CD1c-positive myeloid dendritic cell (primary cell): ENCODE results near the gene MED26.

Experiments used
- DNase-seq: peaks from one replicate; pipeline ENCODE4 v3.0.0-alpha.2; 2016; ENCODE audit errors: extremely low spot score

MED26 gene

DNA sequence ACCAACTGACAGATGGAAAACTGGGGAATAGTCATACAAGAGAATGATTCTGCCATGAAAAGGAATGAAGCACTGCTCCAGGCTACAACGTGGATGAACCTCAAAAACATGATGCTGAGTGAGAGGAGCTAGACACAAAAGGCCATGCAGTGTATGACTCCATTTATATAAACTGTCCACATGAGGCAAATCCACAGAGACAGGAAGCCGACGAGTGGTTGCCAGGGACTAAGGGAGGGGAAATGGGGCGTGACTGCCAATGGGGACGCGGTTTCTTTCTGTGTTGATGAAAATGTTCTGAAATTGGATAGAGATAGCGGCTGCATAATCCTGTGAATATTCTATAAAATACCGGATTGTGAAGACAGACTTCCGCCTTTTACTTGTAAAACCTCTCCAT is 21.7 kb upstream of the MED26 start:
- no peak for DNase-seq

DNA sequence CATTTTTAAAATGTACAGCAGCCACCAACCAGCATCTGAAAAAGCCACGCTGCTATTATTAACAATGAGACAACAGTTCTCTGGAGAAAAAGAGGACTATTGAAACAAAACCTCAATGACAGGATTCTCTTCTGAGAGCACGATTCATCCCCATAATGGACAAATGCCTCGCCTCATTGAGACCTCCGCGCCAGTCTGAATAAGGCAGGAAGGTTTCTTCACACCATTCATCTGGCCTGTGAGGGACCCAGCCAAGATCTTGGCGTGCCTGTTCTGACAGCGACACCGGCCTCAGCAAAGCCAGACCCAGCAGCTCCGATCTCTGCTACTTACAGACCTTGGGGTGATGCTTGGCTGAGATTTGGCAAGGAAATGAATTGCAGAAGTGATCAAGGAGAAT is 17.1 kb upstream of the MED26 start:
- DNase-seq = no peak

DNA sequence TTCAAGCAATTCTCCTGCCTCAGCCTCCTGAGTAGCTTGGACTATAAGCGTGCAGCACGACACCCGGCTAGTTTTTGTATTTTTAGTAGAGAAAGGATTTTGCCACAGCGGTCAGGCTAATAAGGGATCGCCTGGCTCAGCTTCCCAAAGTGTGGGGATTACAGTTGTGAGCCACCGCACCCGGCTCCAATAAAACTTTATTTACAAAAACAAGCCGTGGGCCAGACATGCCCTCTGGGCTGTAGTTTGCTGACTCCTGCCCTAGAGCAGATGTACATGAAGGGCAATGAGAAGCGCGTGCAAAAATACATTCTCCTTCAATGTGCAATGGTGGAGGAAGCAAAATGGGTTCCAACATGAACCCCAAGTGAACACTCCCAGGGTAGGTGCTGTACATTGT is 13.7 kb upstream of the MED26 start:
- DNase-seq = no peak

GRCh38 chr19:16640951-16641350 is 12.9 kb upstream of the MED26 start:
- no peak for DNase-seq

- no peak for DNase-seq
Measured at GRCh38 chr19:16638666-16639065, 10.7 kb upstream of the MED26 start.

DNA sequence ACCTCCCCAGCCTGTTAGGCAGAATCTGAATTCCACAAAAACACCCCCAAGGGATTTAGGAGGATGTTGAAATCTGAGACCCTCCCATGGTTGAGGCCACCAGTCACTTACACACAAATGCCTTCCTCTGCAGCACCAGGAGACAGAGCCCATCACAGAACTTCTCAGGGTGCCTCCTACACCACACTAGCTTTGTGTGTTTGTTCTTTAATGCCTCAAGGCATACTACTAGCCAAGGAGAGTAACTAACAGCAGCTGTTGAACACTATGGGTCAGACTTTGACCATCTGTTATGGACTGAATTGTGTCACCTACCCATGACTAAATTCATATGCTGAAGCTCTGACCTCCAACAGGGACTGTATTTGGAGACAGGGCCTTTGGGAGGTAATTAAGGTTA is 9.5 kb upstream of the MED26 start:
- DNase-seq = no peak

- no peak for DNase-seq
Measured at GRCh38 chr19:16631465-16631864, 3.5 kb upstream of the MED26 start.

DNA sequence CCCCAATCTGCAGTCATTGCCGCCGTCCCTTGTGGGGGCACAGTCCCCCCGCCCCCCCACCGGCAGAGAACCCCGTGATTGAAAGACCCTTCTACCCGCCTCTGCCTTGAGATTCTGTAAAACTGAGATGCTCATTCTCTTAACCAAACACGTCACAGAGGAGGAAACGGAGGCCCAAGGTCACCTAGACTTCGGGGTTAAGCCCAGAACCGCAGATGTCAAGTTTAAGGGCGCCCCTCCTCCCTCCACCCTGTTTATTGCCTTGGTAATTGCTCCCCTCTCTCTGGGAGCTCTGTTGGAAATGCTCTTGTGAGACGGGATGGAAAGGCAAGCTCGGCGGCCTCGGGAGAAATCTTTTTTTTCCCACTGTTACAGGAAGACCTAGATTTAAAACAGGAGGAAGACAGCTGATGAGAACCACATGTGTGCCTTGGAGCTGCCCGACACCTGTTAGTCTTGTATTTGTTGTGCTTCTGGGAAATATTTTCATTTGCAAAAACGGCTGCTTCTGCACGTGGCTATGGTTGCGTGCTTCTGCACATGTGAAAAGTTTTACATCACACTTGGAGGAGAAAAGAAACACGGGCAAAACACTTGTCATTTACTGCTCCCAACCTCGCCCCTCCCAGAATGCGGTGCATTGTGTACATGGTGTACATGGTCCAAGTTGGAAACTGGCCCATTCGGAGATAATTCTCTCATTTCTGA is 1.1 kb upstream of the MED26 start:
- peak; percentile 16 for DNase-seq

- DNase-seq = no peak
Measured at GRCh38 chr19:16627928-16628182, 149 bp downstream of the MED26 start.

DNA sequence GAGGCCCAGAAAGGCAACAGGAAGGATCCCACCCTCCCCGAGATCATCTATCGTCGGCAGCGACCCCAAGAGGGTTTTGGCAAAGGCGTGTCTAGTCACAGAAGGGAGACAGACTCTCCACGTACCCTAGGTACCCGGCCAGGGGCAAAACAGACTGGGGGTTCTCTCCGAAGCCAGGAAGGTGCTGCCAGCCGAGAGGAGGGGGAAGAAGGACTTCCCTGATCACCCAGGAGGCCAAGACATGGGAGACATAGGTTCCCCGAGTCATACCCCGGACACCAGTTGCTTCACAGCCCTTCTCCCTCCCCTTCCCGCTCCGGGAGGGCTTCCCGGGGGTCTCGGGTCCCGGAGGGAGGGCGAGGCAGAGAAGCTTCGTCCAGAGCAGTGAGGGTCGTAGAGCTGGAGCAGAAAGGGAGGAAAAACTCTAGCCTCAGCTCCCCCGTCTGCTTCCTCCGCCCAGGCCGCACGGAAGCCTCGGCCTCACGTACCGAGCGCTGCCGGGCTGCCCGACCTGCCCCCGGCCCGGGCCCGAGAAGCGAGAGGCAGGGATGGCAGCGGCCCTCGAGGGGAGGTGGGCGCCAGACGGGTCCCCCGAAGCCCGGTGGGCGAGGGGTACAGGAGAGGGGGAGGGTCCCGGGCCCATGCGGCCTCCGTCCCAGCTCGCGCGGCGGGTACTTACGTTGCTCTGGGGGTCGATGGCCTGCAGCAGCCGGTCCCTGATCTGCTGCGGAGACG is 644 bp downstream of the MED26 start:
- peak; percentile 15 for DNase-seq

DNA sequence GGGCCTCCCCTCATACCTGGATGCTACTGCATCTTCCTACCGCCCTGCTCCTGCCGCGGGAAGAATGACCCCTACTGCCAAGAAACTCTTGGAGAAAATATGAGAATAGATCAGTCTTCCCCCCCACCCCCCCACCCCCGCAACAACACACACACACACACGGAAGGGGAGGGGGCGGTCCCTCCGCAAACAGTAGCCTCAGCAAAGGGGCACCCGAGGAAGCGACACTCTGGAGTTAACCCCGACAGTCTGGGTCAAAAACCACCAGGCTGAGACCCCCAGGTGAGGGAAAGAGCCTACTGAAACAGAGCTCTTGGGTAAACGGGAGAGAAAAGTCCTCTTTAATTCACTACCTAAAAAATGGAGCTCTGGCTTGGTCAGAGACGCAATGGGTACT is 1.2 kb downstream of the MED26 start:
- DNase-seq = no peak

GRCh38 chr19:16625163-16625958 is 2.6 kb downstream of the MED26 start:
- DNase-seq = no peak

DNA sequence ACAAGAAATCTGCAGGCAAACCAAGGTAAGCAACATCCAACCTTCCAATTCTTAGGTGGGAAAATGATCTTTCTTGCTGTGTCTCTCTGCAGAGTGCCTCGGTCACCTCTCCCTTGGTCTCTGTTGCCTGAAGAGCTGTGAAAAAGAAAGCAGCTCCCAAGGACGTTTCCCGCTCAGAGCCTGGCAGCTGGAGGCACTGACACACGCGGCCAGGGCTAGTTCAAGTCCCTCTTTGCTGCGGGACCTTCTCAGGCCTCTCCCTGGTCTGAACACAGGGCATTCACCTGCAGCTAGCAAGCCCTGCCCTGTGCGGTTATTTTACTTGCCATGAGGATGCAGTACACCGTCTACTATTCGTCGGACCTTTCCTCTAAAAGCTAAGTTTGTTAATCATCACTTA is 3.8 kb downstream of the MED26 start:
- no peak for DNase-seq

GRCh38 chr19:16623576-16623975 is 4.4 kb downstream of the MED26 start:
- no peak for DNase-seq

DNA sequence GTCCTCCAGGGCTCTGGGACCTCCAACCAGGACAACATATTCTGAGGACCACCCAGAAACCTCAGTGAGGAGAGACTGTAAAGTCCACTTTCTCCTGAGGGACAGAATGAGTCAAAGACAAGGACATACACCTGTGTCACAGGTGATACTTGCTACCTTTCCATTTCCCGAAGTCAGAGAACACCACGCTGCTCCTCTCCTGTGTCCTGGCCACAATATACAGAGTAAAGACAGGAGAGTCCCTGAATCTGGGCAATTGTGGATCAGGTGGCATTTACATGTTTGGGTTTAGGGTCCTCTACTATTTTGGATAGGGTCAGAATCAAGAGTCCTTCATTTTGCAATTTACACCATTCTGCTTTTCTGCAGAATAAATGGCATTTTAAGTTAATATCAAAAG is 4.9 kb downstream of the MED26 start:
- DNase-seq = no peak

- DNase-seq = no peak
Measured at GRCh38 chr19:16621165-16621800, 6.7 kb downstream of the MED26 start.

DNA sequence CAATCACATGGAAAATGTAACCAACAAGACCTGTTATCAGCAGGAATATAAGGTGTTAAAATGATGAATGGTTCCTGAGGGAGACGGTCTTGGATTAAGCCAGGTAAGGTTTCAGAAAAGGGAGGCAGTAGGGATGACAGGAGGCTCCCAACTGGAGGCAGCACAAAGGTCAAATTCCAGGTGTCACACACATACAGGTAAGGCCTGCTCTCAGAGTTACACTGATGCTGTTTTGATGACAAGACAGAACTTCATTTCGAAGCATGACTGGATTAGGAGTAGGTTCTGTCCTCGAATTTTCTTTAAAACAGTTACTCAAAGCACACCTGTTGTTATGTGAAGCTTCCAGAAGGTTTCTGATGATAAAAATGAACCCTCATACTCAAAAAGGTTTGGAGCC is 7.4 kb downstream of the MED26 start:
- DNase-seq = no peak

GRCh38 chr19:16620018-16620417 is 8.0 kb downstream of the MED26 start:
- DNase-seq = no peak

DNA sequence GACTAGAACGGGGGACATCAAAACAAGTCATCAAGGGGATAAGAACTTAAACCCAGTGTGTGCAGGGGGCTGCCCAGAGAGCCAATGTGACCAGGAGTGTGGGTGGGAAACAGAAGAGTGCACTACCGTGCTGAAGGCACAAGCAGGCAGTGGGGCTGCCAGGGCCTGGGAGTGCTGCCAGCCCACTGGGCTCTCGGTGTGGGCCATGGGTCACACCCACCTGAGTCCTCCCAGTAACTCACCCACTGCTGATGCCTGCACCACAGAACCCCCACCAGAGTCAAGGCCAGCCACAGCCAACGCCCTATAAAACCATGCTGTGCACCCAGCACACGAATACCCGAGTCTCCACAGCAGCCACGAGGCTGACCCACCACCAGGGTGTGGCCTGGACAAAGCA is 8.5 kb downstream of the MED26 start:
- DNase-seq = no peak

- DNase-seq = no peak
Measured at GRCh38 chr19:16618248-16618647, 9.8 kb downstream of the MED26 start.

DNA sequence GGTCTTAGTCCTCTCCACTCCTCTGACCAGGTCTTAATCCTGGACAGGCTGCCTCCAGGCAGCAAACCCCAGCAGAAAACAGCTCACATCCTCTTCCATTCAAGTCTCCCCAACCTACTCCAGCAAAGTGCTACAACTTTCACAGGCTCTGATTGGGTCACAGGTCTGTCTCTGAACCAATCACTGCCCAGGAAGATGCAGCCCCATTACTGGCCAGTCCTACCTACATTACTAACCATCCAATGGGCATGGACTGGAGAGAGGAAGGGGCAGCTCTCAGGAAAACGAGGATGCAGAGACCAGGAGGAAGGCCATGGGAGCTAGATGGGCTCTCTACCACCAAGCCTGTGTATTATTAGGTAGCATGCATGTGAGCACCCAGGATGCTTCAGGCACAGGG is 12.2 kb downstream of the MED26 start:
- peak; percentile 41 for DNase-seq

DNA sequence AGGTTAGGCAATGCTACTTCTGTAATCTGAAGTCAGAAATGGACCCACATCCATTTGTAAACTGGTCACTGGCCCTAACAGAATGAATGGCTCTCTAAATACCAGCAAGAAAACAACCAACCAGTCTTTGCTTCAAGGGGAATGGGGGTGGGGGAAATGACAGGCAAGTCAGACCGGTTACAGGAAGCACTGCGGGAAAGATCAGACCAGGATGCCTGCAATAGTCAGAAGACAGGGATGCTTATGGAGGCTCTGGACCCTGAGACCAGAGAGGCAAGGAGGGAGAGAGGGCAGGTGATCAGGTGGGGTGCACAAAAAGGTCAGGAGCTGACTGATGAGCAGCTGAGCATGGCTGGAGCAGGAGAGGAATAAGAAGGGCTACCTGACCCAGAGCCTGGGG is 13.1 kb downstream of the MED26 start:
- DNase-seq = no peak

DNA sequence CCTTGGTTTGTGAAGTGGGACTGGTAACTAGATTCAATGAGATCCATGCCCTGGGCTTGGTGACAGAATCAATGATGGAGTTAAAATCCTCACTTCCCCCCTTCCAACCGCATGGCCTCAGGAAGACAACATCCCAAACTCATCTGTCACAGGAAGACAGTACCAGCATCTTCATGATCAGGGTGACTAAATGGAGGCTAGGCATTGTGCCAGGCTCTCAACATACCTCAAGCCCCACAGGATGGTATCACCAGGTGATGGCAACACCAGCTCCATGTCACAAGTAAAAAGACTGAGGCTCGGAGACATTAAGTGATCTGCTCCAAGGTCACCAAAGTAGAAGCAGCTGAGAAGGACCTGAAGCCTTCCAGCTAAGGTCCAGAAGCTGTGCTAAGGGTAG is 14.2 kb downstream of the MED26 start:
- DNase-seq = no peak
